Middle frontal gyrus (tissue), 1 donor: ENCODE measurements around the gene CACNA2D3.
"Not testable (repeated sequence)": the region's sequence is repeated elsewhere in the genome, so short reads cannot be mapped to it uniquely, and the experiment has no call there.

Experiments
- DNase-seq: peaks from one replicate; pipeline ENCODE4 v3.0.0-alpha.2; 2015; ENCODE audit warnings: low spot score; ENCODE audit errors: extremely low spot score

The CACNA2D3 gene

DNA sequence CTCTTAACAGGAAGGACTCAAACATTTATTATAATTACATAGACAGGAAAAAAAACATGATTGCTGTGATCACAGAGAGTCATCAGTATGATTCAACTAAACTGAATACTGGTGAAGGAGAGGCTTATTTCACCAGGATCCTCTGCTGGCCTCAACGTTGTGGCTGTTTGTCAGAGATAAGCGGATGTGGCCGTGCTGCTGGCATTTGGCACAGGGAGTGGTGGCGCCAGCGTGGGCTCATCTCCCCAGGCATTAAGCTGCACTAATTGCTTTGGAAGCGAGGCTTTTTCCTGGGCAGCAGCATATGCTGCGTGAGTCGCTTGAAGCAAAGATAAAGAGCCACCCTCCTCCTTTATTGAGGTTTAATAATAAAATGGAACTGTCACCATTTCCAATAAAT lies 498.8 kb downstream of the CACNA2D3 start:
- no peak for DNase-seq

DNA sequence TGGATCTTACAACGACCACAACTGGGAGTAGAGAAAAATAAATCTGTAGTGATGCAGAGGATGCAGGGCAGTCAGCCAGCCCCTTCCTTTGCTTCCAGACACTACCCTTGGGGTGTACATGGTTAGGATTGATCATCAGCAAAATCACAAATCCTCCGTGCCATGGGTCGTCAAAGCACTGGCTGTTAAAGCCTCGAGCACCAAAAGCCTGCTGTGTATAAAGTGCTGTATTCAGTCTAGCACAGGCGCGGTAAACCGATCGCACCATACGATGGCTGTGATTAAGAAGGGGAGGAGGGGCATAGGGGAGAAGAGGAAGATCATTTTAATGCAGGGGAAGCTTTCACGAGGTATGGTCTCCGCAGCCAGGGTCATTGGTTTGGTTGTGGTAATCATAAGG lies 500.3 kb downstream of the CACNA2D3 start:
- DNase-seq, result no peak

- no peak for DNase-seq
Measured at GRCh38 chr3:54625805-54626787, 503.7 kb downstream of the CACNA2D3 start.

DNA sequence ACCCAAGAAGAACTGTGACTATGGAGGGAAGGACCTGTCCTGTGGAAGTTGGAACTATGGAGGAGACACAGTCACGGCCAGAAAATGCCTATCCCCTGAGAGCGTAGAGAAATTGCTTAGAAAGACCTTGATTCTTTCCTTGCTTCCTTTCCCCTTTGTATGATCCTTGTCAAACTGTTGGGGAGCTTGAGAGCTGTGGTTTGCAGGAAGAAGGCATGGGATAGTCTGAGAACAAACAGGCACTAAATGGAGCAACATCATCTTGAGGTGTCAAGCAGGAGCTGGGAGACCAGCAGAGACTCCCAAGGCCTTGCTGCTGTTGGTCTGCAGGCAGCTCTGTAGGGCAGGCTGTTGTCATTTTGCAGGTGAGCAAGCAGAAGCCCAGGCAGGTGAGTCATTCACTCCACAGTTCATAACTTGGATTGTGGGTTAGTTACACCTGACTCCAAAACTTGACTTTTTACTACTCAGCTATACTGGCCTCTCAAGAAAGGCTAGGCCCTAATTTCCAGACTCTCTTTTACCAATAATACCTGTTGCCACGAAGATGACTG lies 506.6 kb downstream of the CACNA2D3 start:
- no peak for DNase-seq

- no peak for DNase-seq
Measured at GRCh38 chr3:54630101-54630623, 507.8 kb downstream of the CACNA2D3 start.

GRCh38 chr3:54631001-54631400 lies 508.6 kb downstream of the CACNA2D3 start:
- not testable (repeated sequence) for DNase-seq

DNA sequence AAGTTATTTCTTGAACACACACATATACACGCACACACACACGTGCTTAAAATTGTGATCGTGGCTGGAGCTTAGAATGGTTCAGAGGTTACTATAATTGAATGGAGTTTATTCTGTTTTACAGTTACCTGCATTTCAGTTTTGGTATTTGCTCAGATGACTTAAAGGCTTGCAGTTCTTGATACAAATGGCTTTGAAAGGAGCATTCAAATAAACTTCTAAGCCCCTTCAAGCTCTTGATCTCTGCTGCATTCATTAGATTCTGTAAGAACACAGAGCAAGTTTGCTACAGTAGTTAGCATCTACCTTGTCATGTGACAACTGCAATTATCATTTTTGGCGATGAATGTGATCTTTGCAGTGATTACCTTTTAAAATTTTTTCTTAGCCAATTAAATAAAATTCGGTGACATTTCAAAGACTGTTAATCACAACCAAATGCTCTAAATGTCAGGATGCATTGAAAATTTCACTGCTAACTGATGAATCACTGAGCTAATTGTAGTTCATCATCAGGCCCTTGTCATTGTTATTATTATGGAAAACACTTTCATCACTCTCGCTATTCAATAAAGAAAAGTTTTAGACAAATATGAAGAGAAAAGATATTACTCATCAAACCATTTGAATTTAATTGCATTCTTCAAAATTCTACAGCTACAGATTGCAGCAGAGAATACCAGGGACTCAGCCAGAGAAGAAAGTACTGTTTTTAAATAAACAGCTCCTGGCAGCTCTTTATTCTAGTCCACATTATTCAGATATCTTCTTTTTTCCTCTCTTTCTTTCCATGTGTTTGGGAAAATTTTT lies 509.4 kb downstream of the CACNA2D3 start:
- DNase-seq, result no peak

DNA sequence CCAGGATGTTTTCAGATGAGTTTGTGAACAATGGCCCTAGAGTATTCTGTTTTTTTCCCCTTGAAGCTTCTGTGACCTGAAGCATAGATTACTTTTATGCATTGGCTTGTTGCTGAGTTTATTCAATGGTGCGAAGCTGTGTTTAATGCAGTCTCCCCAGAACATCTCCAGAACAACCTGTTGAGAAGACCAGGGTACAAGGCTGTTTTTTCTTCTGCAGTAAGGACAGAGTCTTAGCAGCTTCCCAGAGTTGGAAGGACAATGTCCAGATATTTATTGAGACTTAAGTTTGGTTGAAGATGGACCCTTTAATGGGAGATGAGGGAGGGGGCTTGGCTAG lies 509.9 kb downstream of the CACNA2D3 start:
- no peak for DNase-seq

DNA sequence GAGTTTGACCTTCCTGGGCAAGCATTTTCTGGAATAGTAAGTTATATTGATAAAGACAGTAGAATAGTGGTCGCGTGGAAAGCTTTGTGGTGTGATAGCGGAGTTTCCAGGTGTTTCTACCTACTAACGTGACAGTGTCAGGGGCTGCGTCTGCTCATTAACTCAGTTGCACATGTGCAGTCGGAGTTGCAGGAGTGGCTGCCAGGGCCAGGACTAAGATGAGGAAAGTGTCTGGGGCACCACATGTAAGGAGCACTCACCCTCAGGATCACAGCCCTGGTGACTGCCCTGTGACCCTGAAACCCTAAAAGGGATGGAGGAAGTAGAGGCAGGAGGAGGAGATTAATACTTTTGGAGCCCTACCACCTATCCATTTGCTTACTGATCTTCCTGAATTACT lies 510.5 kb downstream of the CACNA2D3 start:
- DNase-seq, result no peak

DNA sequence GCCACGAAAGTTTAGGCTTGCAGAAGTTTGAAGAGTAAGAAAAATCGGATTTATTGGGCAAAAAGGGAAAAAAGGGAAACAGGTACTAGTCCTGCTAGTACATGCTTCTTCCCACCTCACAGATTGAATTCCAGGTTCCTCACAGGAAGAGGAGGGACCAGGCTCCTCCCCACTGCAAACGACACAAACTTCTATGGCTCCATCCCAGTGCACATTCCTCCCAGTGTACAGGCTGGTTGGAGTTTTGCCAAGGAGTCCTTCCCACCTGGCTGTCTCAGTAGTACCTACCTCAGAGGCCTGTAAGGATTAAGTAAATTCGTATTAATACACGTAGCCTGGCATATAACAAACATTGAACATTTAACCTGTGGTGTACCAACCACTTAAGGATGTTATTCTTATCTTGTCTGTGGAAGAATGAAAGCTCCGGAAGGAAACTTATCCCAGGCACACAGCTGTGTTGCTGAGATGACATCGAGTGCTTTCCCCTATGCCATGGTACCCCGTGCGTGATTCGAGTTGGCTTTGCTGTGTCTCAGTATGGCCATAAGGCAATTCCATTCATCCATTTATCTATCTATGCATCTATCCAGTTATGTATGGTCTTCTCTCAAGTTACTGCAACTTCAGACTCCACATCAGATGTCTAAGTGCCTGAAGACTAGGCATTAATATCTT lies 511.2 kb downstream of the CACNA2D3 start:
- no peak for DNase-seq

GRCh38 chr3:54634122-54634469 lies 511.7 kb downstream of the CACNA2D3 start:
- no peak for DNase-seq

GRCh38 chr3:54639790-54640372 lies 517.5 kb downstream of the CACNA2D3 start:
- not testable (repeated sequence) for DNase-seq

GRCh38 chr3:54641226-54642014 lies 519.1 kb downstream of the CACNA2D3 start:
- no peak for DNase-seq

DNA sequence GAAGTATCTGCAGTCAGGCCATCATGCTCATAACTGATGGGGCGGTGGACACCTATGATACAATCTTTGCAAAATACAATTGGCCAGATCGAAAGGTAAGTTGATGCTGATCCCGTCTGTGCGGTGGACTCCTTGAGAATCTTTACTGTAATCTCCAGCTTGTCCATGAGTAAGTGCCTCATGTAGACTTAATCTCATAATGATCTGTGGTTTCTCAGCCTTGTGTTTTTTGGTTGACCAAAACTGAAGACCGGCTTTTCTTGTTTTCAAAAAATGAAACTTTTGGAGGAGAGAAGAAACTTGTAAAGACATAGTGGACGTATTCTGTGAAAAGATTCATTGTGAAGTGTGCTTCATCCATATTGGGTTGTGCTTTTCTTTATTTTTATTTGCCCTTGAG lies 519.8 kb downstream of the CACNA2D3 start:
- no peak for DNase-seq

- no peak for DNase-seq
Measured at GRCh38 chr3:54647721-54648120, 525.4 kb downstream of the CACNA2D3 start.

DNA sequence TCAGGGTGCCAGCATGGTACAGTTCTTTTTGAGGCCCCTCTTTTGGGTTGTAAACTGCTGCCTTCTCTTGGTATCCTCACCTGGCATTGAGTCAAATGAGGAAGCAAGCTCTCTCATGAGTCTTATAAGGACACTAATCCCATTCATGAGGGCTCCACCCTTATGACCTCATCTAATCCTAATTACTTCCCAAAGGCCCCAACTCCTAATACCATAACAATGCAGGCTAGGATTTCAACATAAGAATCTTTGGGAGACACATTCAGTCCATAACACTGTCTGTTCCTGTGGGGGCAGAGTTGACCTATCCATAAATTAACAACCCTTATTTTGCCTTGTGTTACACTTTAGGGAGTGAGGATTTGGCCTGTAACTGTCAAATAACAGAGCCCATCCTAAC lies 527.2 kb downstream of the CACNA2D3 start:
- no peak for DNase-seq

- DNase-seq, result no peak
Measured at GRCh38 chr3:54653456-54654195, 531.3 kb downstream of the CACNA2D3 start.

- no peak for DNase-seq
Measured at GRCh38 chr3:54654776-54655175, 532.4 kb downstream of the CACNA2D3 start.

- DNase-seq, result no peak
Measured at GRCh38 chr3:54659347-54659746, 537.0 kb downstream of the CACNA2D3 start.
